ENCODE measurements around the gene VSNL1.

DNA sequence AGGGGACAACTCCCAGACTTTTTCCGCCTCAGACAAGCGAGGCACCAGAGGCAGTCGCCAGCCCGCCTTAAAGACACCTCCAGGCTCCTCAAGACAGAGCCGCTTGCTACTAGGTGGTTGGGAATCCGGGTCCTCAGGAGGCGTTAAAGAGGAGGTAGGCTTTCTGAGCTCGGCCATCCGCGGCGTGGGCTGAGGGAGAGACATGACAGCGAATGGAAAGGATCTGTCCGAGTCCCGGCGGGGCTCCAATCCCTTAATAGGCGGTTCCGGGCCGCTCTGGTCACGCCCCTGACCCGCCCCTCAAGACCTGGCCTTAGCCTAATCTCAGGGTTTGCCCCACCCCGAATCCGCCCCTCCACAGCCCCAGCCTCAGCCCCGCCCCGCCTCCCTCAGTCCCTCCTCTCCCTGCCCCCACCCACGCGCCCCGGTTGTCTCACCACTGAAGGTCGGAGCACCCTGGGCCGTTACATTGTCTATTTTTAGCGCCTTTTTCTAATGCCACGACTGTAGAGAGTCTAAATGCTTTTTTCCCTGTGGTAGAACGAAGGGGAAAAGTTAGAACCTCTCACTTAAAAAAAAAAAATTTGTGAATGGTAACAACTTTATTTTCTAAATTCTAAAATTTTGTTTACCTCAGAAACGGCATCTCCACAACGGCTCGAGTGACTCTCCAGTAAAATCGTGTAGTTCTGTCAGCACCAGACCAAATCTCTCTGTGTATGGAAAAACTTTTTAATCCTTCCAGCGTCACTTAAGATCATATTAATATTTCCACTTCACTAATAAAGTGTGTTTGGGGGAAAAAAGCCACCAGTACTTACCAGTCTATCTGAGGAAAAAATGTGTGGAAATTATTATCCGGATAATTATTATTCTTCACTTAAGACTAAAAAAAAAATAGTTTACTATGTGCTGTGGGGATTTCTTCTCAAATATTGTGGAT lies 22.0 kb upstream of the VSNL1 start, which contains the start of gene RAD51AP2:
- TF ChIP-seq GATA2 (IDR thresholded peaks at IDR 0.05; ENCODE audit: low read depth, low read length): no peak
- no peak for TF ChIP-seq GATA3 (IDR thresholded peaks at IDR 0.05; ENCODE audit: low read depth, low read length)

Data from SH-SY5Y (cell line).